CD8-positive, alpha-beta memory T cell (primary cell): Measurements from ENCODE around the gene ALDH1A1. TPM values are rescaled to one million over a fixed set of nuclear protein-coding genes. Genes with fewer than 3 reads are reported as not detected.

Experiments
- CTCF ChIA-PET: fragments of 350-600 bp; sonication (Branson Sonifier 250); formaldehyde crosslinking; loops from one replicate; lab custom pipeline; 2021; ENCODE audit warnings: antibody characterized with exemption; lab: Charles Lee
- POLR2A ChIA-PET: fragments of 350-600 bp; sonication (Branson Sonifier 250); formaldehyde crosslinking; loops from one replicate; lab custom pipeline; 2021; ENCODE audit warnings: antibody characterized with exemption; lab: Charles Lee
- DNase-seq, 5 donors: peaks; one replicate each; pipeline versions ENCODE4 v3.0.0 to v3.0.0-alpha.2; 2020 to 2022; ENCODE audit warnings: mixed read lengths in 1 of 5
- H3K27ac ChIP-seq: one replicate; pipeline ENCODE4 v1.7.0; 2013; ENCODE audit warnings: low read depth, mild to moderate bottlenecking, low read length, moderate library complexity
- H3K27me3 ChIP-seq: 2 replicates; pipeline ENCODE4 v1.7.0; 2013; ENCODE audit warnings: low read length, mild to moderate bottlenecking; ENCODE audit not compliant: insufficient read depth, poor library complexity, severe bottlenecking
- H3K36me3 ChIP-seq: 2 replicates; pipeline ENCODE4 v1.7.0; 2013; ENCODE audit warnings: mild to moderate bottlenecking, low read length, moderate library complexity; ENCODE audit not compliant: insufficient read depth
- H3K4me1 ChIP-seq: 2 replicates; pipeline ENCODE4 v1.7.0; 2013; ENCODE audit warnings: mild to moderate bottlenecking, low read length, moderate library complexity; ENCODE audit not compliant: insufficient read depth
- H3K4me3 ChIP-seq: 2 replicates; pipeline ENCODE4 v1.7.0; 2013; ENCODE audit warnings: mild to moderate bottlenecking, low read length
- H3K9me3 ChIP-seq: 2 replicates; pipeline ENCODE4 v1.7.0; 2013; ENCODE audit warnings: mild to moderate bottlenecking, low read length
- H3K27ac Mint-ChIP-seq, 8 donors: one replicate each; pipeline ENCODE4 v1.8.0; 2020 to 2021; ENCODE audit warnings: mixed read lengths in 8 of 8, mild to moderate bottlenecking in 6 of 8, inconsistent platforms in 3 of 8, moderate library complexity in 3 of 8
- H3K27me3 Mint-ChIP-seq, 2 donors: one replicate each; pipeline ENCODE4 v1.8.0; 2020 to 2021; ENCODE audit warnings: mixed read lengths in 2 of 2, mild to moderate bottlenecking in 1 of 2, moderate library complexity in 1 of 2
- H3K36me3 Mint-ChIP-seq, 3 donors: one replicate each; pipeline ENCODE4 v1.8.0; 2020 to 2021; ENCODE audit warnings: mixed read lengths in 3 of 3, inconsistent platforms in 1 of 3, mild to moderate bottlenecking in 1 of 3
- H3K4me1 Mint-ChIP-seq, 3 donors: one replicate each; pipeline ENCODE4 v1.8.0; 2020 to 2021; ENCODE audit warnings: mixed read lengths in 3 of 3, inconsistent platforms in 1 of 3, mild to moderate bottlenecking in 1 of 3
- H3K4me3 Mint-ChIP-seq, 7 donors: one replicate each; pipeline ENCODE4 v1.8.0; 2020 to 2021; ENCODE audit warnings: mixed read lengths in 7 of 7, mild to moderate bottlenecking in 6 of 7, moderate library complexity in 4 of 7, inconsistent platforms in 2 of 7
- H3K9me3 Mint-ChIP-seq, 5 donors: one replicate each; pipeline ENCODE4 v1.8.0; 2020 to 2022; ENCODE audit warnings: mixed read lengths in 5 of 5, mild to moderate bottlenecking in 3 of 5, moderate library complexity in 2 of 5, inconsistent platforms in 1 of 5
- polyA plus RNA-seq: library from polyadenylated mRNA; unstranded; fragments of 300-500 nt; fragmentation: Illumina TruSeq; gene quantifications from one replicate; pipeline ENCODE4 v1.2.3, GENCODE V29; 2021
- total RNA-seq, 2 experiments: library from RNA; stranded (reverse); gene quantifications; one replicate each; pipeline ENCODE4 v1.2.3, GENCODE V29; 2021

ALDH1A1 gene
- total and polyA plus RNA-seq, 3 experiments from 2014 or later = 0.26 to 0.62 TPM; not detected in 1

DNA sequence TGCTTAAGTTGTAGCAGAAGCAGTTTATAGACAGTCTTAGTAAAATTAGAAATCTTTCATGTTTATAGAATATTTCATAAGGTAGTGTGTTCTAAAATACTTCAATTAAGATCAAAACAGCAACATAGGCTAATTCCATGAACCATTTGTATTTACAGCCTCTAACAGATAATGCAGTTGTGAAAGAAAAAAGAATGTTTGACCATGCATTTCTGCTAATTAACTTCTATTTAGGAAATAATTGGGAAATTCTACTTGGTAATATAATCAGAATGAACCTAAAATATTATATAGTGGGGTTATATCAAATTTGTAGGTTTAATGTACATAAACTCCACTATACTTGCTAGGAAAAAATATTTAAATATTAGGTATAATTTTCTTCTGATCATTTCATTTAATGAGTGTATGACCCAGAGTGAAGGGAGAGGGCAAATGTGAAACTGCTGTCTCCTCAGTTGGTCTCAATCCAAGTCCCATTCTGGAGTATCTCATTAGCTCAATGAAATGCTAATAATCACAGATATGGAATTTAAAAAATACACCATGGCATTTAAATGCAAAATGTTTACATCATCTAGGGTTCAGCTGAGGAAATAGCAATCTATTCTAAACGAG is 34.9 kb downstream of the ALDH1A1 start:
- DNase-seq = no peak
- Mint-ChIP-seq H3K9me3 (peaks cover 0 to 4% (median 0%) of the 10 kb centered on the region in 5 donors), H3K27ac (no peak overlapping the region), H3K4me3 (no peak overlapping the region), H3K36me3 (no peaks in the 10 kb centered on the region), H3K27me3 (peaks cover 2 to 8% of the 10 kb centered on the region in 2 donors), H3K4me1 (no peaks in the 10 kb centered on the region)
- ChIA-PET POLR2A (no interaction called here), CTCF (no interaction called here)
- Histone ChIP-seq H3K9me3 (no peaks in the 10 kb centered on the region), H3K4me1 (no peaks in the 10 kb centered on the region), H3K27ac (no peak overlapping the region), H3K36me3 (no peaks in the 10 kb centered on the region), H3K4me3 (no peak overlapping the region), H3K27me3 (no peaks in the 10 kb centered on the region)

DNA sequence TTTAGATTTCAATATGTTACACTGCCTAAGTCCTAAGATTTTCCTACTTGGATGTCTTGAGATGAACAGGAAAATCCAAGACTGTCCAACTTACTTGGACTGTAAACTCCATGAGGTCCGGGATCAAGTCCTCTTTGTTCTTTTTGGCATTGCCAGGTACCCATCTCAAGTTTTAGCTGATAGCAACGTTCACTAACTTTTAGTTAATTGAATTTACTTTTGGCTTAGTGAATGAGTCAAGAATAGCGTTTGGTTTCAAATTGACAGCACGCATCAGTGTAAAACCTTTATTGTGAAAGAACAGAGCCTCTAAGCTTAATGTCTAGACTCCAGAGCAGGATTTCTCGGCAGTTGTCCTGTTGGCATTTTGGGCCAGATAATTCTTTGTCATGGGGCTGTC is 37.2 kb downstream of the ALDH1A1 start:
- Mint-ChIP-seq H3K36me3 (no peaks in the 10 kb centered on the region), H3K4me1 (no peaks in the 10 kb centered on the region)
- CTCF ChIA-PET = no interaction called here

DNA sequence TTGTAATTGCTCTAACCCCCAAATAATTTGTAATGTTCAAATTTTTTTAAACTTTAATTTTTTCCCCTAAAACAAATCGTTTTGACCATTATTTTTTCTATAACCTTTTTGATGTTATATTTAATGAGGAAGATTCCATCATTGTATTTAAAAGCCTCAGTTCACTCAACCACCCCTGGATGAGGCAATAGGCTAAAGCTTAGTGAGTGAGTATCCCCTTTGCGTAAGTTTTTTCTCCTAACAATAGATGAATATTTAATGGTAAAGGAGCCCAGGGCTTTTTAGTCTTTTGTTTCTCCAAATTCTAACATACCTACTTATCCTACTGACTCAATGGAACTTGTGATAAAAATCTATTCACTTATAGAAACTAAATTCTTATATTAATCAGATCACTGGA is 38.1 kb downstream of the ALDH1A1 start:
- POLR2A ChIA-PET = no interaction called here
- Histone ChIP-seq H3K4me1 (no peaks in the 10 kb centered on the region), H3K4me3 (no peak overlapping the region), H3K36me3 (no peaks in the 10 kb centered on the region), H3K27ac (no peak overlapping the region), H3K9me3 (no peaks in the 10 kb centered on the region), H3K27me3 (no peaks in the 10 kb centered on the region)
- Mint-ChIP-seq H3K4me1 (no peaks in the 10 kb centered on the region), H3K36me3 (no peaks in the 10 kb centered on the region), H3K4me3 (no peak overlapping the region), H3K27ac (no peak overlapping the region), H3K9me3 (no peaks in the 10 kb centered on the region), H3K27me3 (peaks cover 2 to 4% of the 10 kb centered on the region in 2 donors)
- CTCF ChIA-PET = no interaction called here
- DNase-seq = no peak

More for the DNA sequence above, 37.2 kb downstream of the ALDH1A1 start:
- H3K4me3 ChIP-seq = no peak overlapping the region
- peaks cover 2 to 4% of the 10 kb centered on the region in 2 donors for H3K27me3 Mint-ChIP-seq
- no peak overlapping the region for H3K27ac Mint-ChIP-seq
- H3K9me3 Mint-ChIP-seq = no peaks in the 10 kb centered on the region
- no peak overlapping the region for H3K27ac ChIP-seq
- no peak overlapping the region for H3K4me3 Mint-ChIP-seq
- POLR2A ChIA-PET = no interaction called here
- H3K36me3 ChIP-seq = no peaks in the 10 kb centered on the region
- H3K9me3 ChIP-seq = no peaks in the 10 kb centered on the region
- no peaks in the 10 kb centered on the region for H3K27me3 ChIP-seq
- H3K4me1 ChIP-seq = no peaks in the 10 kb centered on the region
- DNase-seq = no peak

DNA sequence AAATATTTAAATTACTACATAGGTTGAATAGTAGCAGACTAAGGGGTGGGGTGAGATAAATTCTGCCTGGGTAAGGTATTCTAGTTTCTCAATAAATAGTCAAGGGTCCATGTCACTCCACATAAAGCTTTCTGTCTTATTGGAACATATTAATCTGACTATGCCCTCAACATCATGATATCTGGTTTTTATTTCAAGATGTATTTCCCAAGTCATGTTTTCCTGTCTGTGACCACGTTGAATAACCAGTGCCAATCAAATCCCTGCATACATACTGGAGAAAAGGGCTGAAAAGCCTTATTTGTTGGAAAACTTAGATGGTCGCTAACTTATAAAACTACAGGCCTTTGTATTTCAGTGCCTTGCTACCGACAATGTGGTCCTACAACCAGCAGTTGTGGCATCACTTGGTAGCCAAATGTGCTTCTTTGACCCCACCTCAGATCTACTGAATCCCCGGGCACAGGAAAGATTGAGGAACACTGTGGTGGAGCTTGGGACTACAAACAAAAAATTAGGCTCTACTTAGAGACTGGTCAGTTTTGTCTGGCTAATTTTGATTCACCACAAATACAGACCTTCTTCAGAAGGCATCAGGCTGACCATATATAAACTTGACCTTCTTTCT is 39.4 kb downstream of the ALDH1A1 start:
- peaks cover 2% of the 10 kb centered on the region in 2 donors for H3K27me3 Mint-ChIP-seq
- Histone ChIP-seq H3K36me3 (no peaks in the 10 kb centered on the region), H3K9me3 (no peaks in the 10 kb centered on the region), H3K4me1 (no peaks in the 10 kb centered on the region), H3K27ac (no peak overlapping the region), H3K4me3 (no peak overlapping the region), H3K27me3 (no peaks in the 10 kb centered on the region)
- no peaks in the 10 kb centered on the region for H3K36me3 Mint-ChIP-seq
- POLR2A ChIA-PET = no interaction called here
- DNase-seq = no peak
- no peak overlapping the region for H3K27ac Mint-ChIP-seq
- H3K4me1 Mint-ChIP-seq = no peaks in the 10 kb centered on the region
- H3K9me3 Mint-ChIP-seq = no peaks in the 10 kb centered on the region
- H3K4me3 Mint-ChIP-seq = no peak overlapping the region
- CTCF ChIA-PET = no interaction called here

DNA sequence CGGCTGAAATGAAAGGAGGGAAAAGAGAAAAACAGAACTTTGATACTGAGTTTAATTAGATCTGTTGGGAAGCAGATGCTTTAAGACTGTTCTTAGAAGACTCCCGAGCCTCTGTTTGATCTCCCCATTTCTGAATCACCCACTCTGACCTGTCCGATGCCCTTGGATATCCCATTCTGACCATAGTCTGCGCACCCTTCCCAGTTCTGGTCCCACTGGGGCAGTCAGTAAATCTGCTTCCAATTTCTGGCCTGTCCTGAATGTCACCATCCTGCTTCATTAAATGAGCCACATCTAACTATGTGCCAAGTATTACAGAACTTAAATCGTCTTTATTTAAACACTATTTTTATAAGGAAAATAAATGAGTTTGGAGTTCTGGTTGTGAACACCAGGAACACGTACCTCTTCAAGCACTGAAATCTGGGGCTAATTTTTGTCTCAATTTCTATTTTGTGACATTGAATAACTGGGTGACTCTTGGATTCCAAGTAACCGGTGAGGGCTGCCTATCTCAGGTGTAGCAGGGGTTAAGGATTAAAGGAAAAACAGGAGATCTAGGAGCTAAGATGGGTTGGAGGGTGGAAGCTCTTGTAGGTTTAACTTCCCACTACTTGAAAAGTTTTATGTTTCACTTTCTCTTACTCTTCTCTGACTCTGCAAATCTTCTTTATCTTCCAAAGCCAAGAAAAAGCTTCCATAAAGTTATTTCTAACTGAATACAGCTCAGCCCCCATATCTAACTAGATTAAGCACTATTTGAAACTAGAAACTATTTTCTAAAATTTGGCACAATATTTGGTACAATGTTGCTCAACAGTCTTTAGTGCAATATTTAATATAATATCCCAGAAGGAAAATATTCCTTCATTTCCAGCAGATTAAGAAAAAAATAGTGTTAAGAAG is 40.1 kb downstream of the ALDH1A1 start:
- Mint-ChIP-seq H3K9me3 (no peaks in the 10 kb centered on the region), H3K4me1 (no peaks in the 10 kb centered on the region), H3K27ac (peak overlapping the region in 1 of 8 donors; percentile 23), H3K27me3 (peaks cover 2 to 3% of the 10 kb centered on the region in 2 donors), H3K36me3 (no peaks in the 10 kb centered on the region), H3K4me3 (no peak overlapping the region)
- no peaks in the 10 kb centered on the region for H3K36me3 ChIP-seq
- POLR2A ChIA-PET = no interaction called here
- DNase-seq = no peak
- no peaks in the 10 kb centered on the region for H3K27me3 ChIP-seq
- no peaks in the 10 kb centered on the region for H3K9me3 ChIP-seq
- CTCF ChIA-PET = no interaction called here
- no peaks in the 10 kb centered on the region for H3K4me1 ChIP-seq
- no peak overlapping the region for H3K4me3 ChIP-seq
- H3K27ac ChIP-seq = no peak overlapping the region

DNA sequence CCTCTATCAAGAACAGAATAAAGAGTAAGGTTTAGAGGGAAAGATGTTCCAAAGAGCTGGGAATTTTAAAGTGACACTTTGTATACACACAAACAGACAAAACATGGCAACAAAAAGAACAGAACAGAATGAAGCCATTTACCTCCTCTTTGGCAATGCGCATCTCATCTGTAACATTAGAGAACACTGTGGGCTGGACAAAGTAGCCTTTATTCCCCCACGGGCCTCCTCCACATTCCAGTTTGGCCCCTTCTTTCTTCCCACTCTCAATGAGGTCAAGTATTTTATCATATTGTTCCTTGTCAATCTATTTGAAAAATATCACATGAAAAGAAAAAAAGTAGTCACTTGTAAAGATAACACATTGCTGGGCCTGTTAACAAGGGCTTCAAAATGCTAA is 41.0 kb downstream of the ALDH1A1 start:
- CTCF ChIA-PET = no interaction called here

DNA sequence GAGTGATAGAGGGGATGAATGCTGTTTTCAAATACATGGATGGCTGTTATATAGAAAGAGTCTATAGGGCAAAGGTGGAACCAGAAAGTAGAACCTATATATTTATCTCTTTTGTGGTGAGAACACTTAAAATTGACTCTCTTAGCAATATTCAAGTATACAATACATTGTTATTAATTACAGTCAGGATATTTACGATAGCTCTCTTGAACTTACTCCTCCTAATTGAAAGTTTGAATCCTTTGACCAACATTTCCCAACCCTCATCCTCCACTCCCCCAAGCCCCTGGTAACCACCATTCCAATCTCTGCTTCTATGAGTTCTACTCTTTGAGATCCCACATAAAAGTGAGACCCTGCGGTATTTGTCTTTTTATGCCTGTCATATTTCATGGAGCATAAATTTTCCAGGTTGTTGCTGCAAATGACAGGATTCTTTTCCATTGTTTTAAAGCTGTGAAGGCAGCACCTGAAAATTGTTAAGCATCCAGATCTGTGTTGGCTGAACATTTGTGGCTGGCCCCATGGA is 41.5 kb downstream of the ALDH1A1 start:
- no peak overlapping the region for H3K27ac Mint-ChIP-seq
- no peaks in the 10 kb centered on the region for H3K4me1 Mint-ChIP-seq
- H3K4me3 ChIP-seq = no peak overlapping the region
- peaks cover 1 to 3% of the 10 kb centered on the region in 2 donors for H3K27me3 Mint-ChIP-seq
- no peak overlapping the region for H3K4me3 Mint-ChIP-seq
- no peaks in the 10 kb centered on the region for H3K9me3 ChIP-seq
- H3K27ac ChIP-seq = no peak overlapping the region
- POLR2A ChIA-PET = no interaction called here
- DNase-seq = no peak
- CTCF ChIA-PET = no interaction called here
- H3K36me3 ChIP-seq = no peaks in the 10 kb centered on the region
- no peaks in the 10 kb centered on the region for H3K9me3 Mint-ChIP-seq
- no peaks in the 10 kb centered on the region for H3K27me3 ChIP-seq
- H3K4me1 ChIP-seq = no peaks in the 10 kb centered on the region
- H3K36me3 Mint-ChIP-seq = no peaks in the 10 kb centered on the region

More for the DNA sequence above, 41.0 kb downstream of the ALDH1A1 start:
- Mint-ChIP-seq H3K27me3 (peaks cover 2 to 3% of the 10 kb centered on the region in 2 donors), H3K4me3 (no peak overlapping the region), H3K27ac (no peak overlapping the region), H3K9me3 (no peaks in the 10 kb centered on the region), H3K36me3 (no peaks in the 10 kb centered on the region), H3K4me1 (no peaks in the 10 kb centered on the region)
- H3K9me3 ChIP-seq = no peaks in the 10 kb centered on the region
- H3K4me1 ChIP-seq = no peaks in the 10 kb centered on the region
- H3K4me3 ChIP-seq = no peak overlapping the region
- no peaks in the 10 kb centered on the region for H3K36me3 ChIP-seq
- no peaks in the 10 kb centered on the region for H3K27me3 ChIP-seq
- no peak for DNase-seq
- POLR2A ChIA-PET = no interaction called here
- H3K27ac ChIP-seq = no peak overlapping the region

DNA sequence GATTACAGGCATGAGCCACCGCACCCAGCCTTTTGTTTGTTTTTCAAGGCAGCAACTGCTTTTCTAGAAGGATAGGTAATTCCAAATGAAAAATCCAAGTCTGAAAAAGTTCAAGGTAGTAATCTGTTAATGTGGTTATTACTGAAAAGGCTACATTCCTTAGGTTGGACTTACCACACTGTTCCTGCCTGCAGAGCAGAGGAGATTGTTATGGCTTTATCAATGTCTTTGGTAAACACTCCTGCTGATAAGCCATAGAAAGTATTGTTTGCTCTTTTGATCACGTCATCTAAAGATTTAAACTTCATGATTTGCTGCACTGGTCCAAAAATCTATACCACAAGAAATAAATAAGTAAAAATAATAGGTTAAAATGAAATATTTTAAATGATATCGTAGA is 43.4 kb downstream of the ALDH1A1 start:
- no peaks in the 10 kb centered on the region for H3K9me3 ChIP-seq
- H3K27ac ChIP-seq = no peak overlapping the region
- Mint-ChIP-seq H3K36me3 (no peaks in the 10 kb centered on the region), H3K9me3 (no peaks in the 10 kb centered on the region), H3K4me1 (no peaks in the 10 kb centered on the region), H3K4me3 (no peak overlapping the region), H3K27ac (no peak overlapping the region), H3K27me3 (peaks cover 0 to 3% of the 10 kb centered on the region in 2 donors)
- ChIA-PET POLR2A (no interaction called here), CTCF (no interaction called here)
- DNase-seq = no peak
- H3K27me3 ChIP-seq = no peaks in the 10 kb centered on the region
- no peaks in the 10 kb centered on the region for H3K4me1 ChIP-seq
- H3K4me3 ChIP-seq = no peak overlapping the region
- no peaks in the 10 kb centered on the region for H3K36me3 ChIP-seq
